Ishikawa (cell line): Measurements from ENCODE around the gene CCDC8.

Experiments
- CEBPB ChIP-seq: IDR thresholded peaks from 2 replicates; pipeline ENCODE4 v1.6.1; 2012
- CREB1 ChIP-seq: IDR thresholded peaks from 2 replicates; pipeline ENCODE4 v1.6.1; 2012; ENCODE audit warnings: low read depth
- EGR1 ChIP-seq: IDR thresholded peaks from 2 replicates; pipeline ENCODE4 v1.6.1; 2012
- EP300 ChIP-seq: IDR thresholded peaks from 2 replicates; pipeline ENCODE4 v1.6.1; 2012; ENCODE audit warnings: borderline replicate concordance
- FOXM1 ChIP-seq: IDR thresholded peaks from 2 replicates; pipeline ENCODE4 v1.6.1; 2012; ENCODE audit warnings: low read depth, borderline replicate concordance
- MAX ChIP-seq: IDR thresholded peaks from 2 replicates; pipeline ENCODE4 v1.6.1; 2012
- NFIC ChIP-seq: IDR thresholded peaks from 2 replicates; pipeline ENCODE4 v1.6.1; 2012
- RAD21 ChIP-seq: IDR thresholded peaks from 2 replicates; pipeline ENCODE4 v1.6.1; 2012; ENCODE audit warnings: low read depth
- TAF1 ChIP-seq: IDR thresholded peaks from 2 replicates; pipeline ENCODE4 v1.6.1; 2012; ENCODE audit warnings: low read depth, mild to moderate bottlenecking
- TCF12 ChIP-seq: IDR thresholded peaks from 2 replicates; pipeline ENCODE4 v1.6.1; 2012; ENCODE audit warnings: low read depth
- TEAD4 ChIP-seq: IDR thresholded peaks from 2 replicates; pipeline ENCODE4 v1.6.1; 2012
- YY1 ChIP-seq: IDR thresholded peaks from 2 replicates; pipeline ENCODE4 v1.6.1; 2012; ENCODE audit warnings: low read depth
- ZBTB7A ChIP-seq: IDR thresholded peaks from 2 replicates; pipeline ENCODE4 v1.6.1; 2012; ENCODE audit warnings: low read depth
- TF ChIP-seq, protein P1 (sequence below): IDR thresholded peaks from 2 replicates; pipeline ENCODE4 v1.6.1; 2012; ENCODE audit warnings: low read depth, mild to moderate bottlenecking
- TF ChIP-seq, protein P2 (sequence below): IDR thresholded peaks from 2 replicates; pipeline ENCODE4 v1.6.1; 2012

CCDC8 gene

DNA sequence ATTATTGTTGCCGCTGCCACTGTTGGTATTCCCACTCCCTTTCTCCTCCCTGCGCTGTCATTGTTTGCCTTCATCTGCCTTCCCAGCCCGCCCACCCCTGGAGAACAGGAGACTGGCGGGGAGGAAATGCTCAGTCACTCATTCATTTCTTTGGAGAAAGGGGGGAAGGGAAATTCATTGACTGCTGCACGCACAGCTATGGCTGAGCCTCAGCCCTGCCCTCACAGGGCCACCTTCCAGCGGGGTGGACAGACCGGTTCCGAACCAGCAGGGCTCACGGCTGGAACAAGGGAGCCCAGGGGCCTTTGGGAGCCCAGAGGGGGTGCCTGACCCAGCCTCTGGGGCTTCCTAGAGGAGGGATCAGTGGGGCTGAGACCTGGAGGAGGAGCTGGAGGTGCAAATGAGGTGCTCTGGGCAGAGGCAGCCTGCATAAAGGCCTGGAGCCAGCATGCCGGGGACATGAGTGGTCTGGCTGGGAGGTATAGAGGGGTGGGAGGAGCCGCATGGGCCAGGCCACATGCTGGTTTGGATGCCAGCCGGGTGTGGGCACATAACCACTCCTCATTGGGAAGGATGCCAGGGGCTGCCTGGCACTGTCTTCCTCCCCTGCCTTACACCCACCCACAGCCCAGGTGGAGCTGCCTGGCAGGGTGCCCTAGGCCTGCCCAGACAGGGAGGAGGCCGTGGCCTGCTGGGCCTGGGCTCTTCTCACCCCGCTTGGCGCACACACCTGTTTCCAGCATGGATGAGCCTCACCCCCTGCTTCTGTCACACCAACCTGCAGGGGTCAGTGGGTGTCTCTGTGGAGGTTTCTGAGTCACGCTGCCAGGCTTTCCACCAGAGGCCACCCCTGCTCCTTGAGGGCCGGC is 39.6 kb downstream of the CCDC8 start:
- TF ChIP-seq FOXM1 = peak; percentile 49
- peak; percentile 45; the same call in 1 of the 2 replicates for TF ChIP-seq ZBTB7A
- TF ChIP-seq EGR1 = peak; percentile 91
- peak; percentile 92 for TF ChIP-seq MAX
- peak; percentile 98 for TF ChIP-seq TCF12
- peak; percentile 97 for TF ChIP-seq NFIC
- TF ChIP-seq TAF1 = peak; percentile 47
- TF ChIP-seq RAD21 = peak; percentile 38; the same call in 1 of the 2 replicates
- TF ChIP-seq, protein P1, sequence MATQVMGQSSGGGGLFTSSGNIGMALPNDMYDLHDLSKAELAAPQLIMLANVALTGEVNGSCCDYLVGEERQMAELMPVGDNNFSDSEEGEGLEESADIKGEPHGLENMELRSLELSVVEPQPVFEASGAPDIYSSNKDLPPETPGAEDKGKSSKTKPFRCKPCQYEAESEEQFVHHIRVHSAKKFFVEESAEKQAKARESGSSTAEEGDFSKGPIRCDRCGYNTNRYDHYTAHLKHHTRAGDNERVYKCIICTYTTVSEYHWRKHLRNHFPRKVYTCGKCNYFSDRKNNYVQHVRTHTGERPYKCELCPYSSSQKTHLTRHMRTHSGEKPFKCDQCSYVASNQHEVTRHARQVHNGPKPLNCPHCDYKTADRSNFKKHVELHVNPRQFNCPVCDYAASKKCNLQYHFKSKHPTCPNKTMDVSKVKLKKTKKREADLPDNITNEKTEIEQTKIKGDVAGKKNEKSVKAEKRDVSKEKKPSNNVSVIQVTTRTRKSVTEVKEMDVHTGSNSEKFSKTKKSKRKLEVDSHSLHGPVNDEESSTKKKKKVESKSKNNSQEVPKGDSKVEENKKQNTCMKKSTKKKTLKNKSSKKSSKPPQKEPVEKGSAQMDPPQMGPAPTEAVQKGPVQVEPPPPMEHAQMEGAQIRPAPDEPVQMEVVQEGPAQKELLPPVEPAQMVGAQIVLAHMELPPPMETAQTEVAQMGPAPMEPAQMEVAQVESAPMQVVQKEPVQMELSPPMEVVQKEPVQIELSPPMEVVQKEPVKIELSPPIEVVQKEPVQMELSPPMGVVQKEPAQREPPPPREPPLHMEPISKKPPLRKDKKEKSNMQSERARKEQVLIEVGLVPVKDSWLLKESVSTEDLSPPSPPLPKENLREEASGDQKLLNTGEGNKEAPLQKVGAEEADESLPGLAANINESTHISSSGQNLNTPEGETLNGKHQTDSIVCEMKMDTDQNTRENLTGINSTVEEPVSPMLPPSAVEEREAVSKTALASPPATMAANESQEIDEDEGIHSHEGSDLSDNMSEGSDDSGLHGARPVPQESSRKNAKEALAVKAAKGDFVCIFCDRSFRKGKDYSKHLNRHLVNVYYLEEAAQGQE = no peak; the same call in 1 of the 2 replicates
- TF ChIP-seq CREB1 = no peak
- peak; percentile 84 for TF ChIP-seq TEAD4
- TF ChIP-seq CEBPB = peak; percentile 56; the same call in 1 of the 2 replicates
- peak; percentile 80 for TF ChIP-seq EP300
- TF ChIP-seq, protein P2, sequence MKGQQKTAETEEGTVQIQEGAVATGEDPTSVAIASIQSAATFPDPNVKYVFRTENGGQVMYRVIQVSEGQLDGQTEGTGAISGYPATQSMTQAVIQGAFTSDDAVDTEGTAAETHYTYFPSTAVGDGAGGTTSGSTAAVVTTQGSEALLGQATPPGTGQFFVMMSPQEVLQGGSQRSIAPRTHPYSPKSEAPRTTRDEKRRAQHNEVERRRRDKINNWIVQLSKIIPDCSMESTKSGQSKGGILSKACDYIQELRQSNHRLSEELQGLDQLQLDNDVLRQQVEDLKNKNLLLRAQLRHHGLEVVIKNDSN = peak; percentile 39
- TF ChIP-seq YY1 = peak; percentile 75

DNA sequence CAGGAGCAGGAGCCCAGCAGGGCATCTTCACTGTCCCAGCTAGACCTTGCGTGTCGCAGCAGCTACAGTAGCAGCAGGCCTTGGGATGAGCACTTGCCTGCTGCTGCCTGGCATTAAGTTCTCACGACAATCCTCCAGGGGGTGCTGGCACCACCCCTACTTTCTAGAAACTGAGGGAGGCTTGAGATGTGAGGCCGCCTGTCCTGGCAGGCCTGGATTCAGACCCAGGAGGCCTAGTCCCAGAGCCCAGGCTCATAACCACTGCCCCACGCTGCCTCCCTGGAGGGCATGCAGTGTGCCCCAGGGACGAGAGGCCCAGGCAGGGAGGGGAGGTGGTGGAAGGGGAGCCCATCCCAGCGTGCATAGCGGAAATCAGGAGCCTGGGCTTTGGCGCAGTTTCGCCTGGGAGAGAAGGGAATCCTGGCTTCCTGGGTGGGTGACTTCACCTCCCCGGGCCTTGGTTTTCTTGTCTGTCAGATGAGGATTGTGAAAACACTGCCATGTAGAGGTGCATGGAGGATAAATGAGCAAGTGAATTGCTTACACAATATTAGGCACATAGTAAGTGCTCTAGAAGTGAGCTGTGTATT is 40.4 kb downstream of the CCDC8 start:
- TF ChIP-seq, protein P2 = no peak
- no peak for TF ChIP-seq MAX
- no peak for TF ChIP-seq CREB1
- no peak for TF ChIP-seq TEAD4
- TF ChIP-seq EP300 = no peak
- no peak for TF ChIP-seq EGR1
- TF ChIP-seq TCF12 = no peak
- TF ChIP-seq TAF1 = no peak
- TF ChIP-seq RAD21 = peak; percentile 20; the same call in 1 of the 2 replicates

DNA sequence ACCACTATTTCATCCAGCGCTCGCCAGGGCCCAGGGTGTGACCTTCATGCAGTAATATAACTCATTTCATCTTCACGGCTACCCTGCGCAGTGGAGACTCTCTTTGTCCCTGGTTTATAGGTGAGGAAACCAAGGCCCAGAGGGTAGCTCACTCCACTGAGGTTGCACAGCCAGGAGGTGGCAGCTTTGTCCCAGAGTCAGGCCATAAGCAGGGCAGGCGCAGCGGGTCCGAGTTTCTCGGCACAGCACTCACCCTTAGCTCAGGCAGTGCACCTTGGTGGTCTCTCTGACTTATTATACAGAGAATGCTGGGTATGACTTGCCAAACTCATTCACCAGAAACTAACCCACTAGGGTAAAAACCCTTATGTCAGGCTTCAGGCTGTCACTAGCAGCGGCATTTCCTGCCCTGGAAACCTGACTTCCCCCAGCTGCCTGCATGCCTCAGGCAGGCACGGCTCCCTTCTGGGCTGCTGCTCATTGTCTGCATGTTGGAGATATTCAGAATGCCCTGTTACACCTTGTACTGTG is 41.9 kb downstream of the CCDC8 start:
- TF ChIP-seq RAD21 = peak; percentile 27; the same call in 1 of the 2 replicates
- TF ChIP-seq, protein P2 = no peak

DNA sequence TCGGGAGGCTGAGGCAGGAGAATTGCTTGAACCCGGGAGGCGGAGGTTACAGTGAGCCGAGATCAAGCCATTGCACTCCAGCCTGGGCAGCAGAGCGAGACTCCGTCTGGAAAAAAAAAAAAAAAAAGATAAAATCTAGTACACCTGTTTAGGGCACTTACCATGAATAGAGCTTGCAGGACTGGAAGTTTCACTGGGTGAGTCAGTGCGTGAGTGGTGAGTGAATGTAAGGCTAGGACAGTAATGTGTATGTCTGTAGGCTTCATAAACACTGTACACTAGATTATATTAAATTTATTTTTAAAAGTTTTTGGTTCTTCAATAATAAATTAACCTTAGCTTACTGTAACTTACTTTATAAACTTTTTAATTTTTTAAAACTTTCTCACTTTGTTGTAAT is 43.5 kb downstream of the CCDC8 start:
- no peak for TF ChIP-seq YY1
- TF ChIP-seq TCF12 = peak; percentile 38; the same call in 1 of the 2 replicates

GRCh38 chr19:46368116-46368515 is 45.2 kb downstream of the CCDC8 start:
- TF ChIP-seq MAX = no peak
- TF ChIP-seq, protein P1 = no peak
- TF ChIP-seq CREB1 = no peak
- TF ChIP-seq, protein P2 = no peak
- TF ChIP-seq ZBTB7A = no peak
- TF ChIP-seq TEAD4 = no peak
- no peak for TF ChIP-seq RAD21
- TF ChIP-seq TAF1 = no peak
- no peak for TF ChIP-seq NFIC
- no peak for TF ChIP-seq TCF12
- TF ChIP-seq EP300 = no peak
- no peak for TF ChIP-seq EGR1
- no peak for TF ChIP-seq YY1
- TF ChIP-seq CEBPB = no peak
